Stimulated activated CD8-positive, alpha-beta memory T cell treated with anti-CD3 and anti-CD28 coated beads, Interleukin-4, amount 100 ng/mL, for 1 hour (primary cell): ENCODE measurements around the gene SLC44A5.

Experiments used
- DNase-seq, 2 donors: peaks; one replicate each; pipeline ENCODE4 v3.0.0-alpha.2; 2020; ENCODE audit warnings: low read depth in 2 of 2, low spot score in 1 of 2

Gene SLC44A5

DNA sequence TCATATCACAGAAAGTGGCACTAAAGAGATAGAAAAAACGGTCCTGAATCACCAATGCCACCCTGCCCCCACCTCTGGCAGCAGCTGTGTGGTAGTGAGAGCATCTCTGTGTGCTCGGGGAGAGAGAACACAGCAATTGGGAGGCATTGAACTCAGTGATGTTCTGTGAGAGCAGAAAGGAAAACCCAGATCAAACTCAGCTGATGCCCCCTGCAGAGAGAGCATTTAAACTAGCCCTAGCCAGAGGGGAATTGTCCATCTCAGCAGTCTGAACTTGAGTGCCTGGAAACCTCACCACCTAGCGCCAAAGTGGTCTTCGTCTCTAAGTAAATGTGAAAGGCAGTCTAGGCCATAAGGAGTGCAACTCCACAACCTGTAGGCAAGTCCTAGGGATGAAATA lies 21.3 kb downstream of the SLC44A5 start:
- no peak for DNase-seq

DNA sequence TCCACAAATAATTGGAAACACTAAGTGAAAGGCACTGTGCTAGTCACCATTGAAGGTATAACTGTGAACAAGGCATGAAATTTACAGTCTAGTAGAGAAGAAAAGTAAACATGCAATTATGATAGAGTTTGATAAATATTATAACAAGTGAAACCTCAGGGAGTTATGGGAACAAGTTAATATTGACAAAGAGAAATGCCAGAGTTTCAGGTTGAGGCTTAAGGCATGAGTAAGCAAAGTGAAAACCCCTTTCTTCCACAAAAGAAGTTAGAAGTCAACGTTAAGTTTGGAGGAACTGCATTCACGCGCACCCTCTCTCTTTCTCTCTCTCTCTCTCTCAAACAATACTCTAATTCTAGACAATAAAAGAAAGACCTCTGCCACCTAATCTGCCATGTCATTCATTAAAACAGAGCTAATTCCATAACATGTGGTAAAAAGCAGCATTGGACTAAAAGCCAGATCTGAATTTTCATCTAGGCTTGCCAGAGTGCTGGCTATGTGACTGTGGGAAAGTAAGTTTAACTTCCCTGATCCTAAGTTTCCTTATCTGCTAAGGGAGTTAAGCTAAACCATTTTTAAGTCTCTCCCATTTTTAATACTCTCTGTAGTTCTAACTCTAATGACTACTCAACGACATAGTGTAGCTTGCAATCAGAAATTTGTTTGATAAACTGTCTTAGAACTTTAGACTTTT lies 22.0 kb downstream of the SLC44A5 start:
- no peak for DNase-seq

- DNase-seq = no peak
These were observed 23.2 kb downstream of the SLC44A5 start for GRCh38 chr1:75587692-75588091.

GRCh38 chr1:75583282-75583681 lies 27.6 kb downstream of the SLC44A5 start:
- DNase-seq = no peak

GRCh38 chr1:75582725-75583261 lies 28.1 kb downstream of the SLC44A5 start:
- DNase-seq = no peak

DNA sequence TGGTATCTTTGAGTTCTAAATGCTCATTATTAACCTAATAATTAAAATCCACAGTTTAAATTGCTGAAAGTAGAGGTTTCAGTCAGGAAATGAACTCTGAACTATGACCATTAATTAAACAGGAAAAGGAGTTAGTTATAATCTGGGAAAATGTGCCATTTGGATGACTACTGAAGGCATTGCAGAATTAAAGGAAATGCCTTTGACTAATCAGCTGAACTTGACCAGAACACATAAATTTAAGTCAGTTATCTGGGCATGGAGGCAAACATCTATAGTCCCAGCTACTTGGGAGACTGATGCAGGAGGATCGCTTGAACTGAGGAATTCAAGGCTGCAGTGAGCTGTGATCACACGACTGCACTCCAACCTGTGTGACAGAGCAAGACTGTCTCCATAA lies 31.9 kb downstream of the SLC44A5 start:
- DNase-seq = no peak

- no peak for DNase-seq
These were observed 35.1 kb downstream of the SLC44A5 start for GRCh38 chr1:75575837-75576236.

DNA sequence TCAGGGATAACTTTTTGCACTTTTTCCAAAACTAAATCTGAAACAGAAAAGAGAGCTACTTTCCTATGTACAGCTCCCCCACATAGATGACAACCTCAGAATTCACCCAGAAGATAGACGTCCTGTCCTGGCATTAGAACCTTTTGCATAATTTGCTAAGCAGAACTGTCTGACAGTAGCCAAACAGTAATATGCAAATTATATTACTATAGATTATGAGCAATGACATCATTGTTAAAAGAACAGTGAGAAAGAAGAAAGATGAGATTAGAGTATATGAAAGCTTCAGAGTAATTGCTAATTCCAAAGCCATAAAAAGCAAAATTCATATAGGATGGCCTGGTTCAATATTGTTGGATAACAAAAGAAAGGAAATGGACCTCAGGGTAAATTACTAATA lies 43.7 kb downstream of the SLC44A5 start:
- no peak for DNase-seq

DNA sequence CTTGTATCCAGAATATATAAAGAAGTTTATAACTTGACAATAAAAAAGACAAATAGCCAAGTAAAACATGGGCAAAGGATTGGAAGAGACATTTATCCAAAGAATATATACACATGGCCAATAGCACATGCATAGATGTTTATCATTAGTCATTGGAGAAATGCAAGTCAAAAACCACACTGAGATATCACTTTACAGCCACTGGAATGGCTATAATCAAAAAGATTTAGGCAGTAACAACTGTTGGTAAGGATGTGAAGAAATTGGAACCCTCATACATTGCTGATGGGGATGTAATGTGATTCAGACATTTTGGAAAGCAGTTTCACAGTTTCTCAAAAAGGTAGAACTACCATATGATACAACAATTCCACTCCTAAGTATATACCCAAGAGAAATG lies 51.1 kb downstream of the SLC44A5 start:
- DNase-seq = no peak

DNA sequence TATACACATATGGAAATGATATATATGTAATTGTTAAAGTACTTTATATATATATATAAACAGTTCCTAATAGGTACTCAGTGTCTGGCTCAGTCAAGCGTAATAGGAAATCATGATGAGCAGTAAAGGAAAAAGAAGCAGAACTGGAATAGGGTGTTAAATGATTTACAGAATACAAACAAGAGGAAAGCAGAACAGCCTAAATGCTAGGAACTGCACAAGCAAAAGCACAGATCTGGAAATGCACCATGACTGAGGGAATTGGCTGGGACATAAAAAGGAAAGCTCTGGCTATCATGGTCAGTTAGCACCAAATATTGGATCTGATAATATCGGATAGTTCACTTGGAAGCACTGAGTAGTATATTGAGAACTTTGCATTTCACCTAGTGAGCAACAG lies 51.8 kb downstream of the SLC44A5 start:
- DNase-seq = no peak

GRCh38 chr1:75554870-75555269 lies 56.0 kb downstream of the SLC44A5 start:
- DNase-seq = no peak

GRCh38 chr1:75554181-75554580 lies 56.7 kb downstream of the SLC44A5 start:
- no peak for DNase-seq

- DNase-seq = no peak
These were observed 60.4 kb downstream of the SLC44A5 start for GRCh38 chr1:75550559-75550958.

GRCh38 chr1:75548721-75549480 lies 62.0 kb downstream of the SLC44A5 start:
- DNase-seq = no peak

- no peak for DNase-seq
These were observed 67.2 kb downstream of the SLC44A5 start for GRCh38 chr1:75543705-75544104.

- no peak for DNase-seq
These were observed 67.9 kb downstream of the SLC44A5 start for GRCh38 chr1:75542818-75543570.

DNA sequence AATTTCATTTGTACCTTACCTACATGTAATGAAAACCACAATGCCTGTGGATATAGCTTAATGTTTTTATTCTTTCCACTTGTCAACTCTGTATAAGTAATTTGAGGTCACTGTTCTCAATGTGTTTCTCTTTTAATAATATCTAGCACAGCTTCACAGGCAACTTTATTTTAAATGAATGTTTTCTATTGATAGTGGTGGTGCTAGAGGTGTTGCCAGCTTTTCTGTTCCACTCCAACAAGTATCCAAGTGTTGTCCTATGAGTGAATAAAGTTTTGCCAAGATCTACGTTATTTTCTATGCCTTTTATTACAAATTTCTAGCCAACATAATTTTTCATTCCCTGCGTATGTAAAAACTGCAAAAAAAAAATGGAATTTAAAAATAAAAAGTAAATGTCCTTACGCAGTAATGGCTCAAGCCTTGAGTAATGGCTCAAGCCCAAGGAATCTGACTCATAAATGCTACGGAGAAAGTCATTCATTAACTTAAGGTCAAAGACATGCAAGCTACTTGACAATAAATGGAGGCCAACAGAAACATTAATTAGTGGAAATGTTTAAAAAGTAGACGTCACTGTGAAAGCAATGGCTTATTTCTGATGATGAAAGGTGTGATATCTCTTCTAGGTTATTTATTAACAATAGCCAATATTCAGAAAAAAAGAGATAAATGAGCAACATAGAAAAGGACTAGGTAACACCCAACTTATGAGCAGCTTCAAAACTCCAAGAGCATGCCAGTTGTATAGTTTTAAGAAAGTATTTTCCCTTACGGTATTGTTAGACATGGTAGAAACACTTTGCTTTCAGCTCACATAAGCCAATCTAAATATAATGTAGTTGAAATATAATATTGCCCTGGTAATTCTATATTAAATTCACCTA lies 71.4 kb downstream of the SLC44A5 start:
- no peak for DNase-seq

DNA sequence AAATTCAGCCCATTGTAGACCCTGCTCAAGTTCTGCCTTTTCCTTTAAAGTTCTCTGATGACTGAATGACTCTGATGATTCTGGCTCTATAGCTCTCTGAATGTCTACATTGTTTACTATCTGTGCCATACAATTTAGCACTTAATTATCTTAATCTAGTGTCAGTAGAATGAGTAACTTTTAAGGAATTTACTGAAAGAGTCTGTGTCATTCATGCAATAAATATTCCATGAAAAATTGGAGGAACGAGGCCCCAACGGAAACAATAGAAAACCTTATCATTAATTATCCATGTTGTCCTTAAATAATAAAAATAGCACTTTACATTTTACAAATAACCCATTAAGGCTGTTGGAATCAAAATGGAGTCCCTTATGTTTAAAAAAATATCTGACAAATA lies 77.8 kb downstream of the SLC44A5 start:
- DNase-seq = no peak

GRCh38 chr1:75531570-75531969 lies 79.3 kb downstream of the SLC44A5 start:
- DNase-seq = no peak

GRCh38 chr1:75529488-75529887 lies 81.4 kb downstream of the SLC44A5 start:
- DNase-seq = no peak

DNA sequence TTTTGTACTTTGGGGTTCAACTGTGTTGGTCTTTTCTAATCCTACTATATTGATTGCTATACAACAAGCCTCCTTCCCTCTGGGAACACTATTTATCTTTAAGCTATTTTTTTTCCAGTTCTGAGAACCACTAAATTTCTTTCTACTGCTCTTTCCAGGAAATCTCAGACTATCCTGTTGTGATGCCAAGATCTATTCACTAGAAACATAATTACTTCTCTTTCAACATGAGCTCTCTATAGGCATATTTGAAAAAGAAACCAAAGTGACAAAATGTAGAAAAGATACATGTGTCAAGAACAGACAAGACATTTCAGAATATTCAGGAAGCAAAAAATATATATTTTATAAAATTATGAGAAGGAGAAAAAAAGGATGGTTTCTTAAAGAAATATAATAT lies 82.9 kb downstream of the SLC44A5 start:
- no peak for DNase-seq
